Measurements from ENCODE around the gene NEMF.
"Not testable (repeated sequence)": the region's sequence is repeated elsewhere in the genome, so short reads cannot be mapped to it uniquely, and the experiment has no call there.

Gene NEMF

DNA sequence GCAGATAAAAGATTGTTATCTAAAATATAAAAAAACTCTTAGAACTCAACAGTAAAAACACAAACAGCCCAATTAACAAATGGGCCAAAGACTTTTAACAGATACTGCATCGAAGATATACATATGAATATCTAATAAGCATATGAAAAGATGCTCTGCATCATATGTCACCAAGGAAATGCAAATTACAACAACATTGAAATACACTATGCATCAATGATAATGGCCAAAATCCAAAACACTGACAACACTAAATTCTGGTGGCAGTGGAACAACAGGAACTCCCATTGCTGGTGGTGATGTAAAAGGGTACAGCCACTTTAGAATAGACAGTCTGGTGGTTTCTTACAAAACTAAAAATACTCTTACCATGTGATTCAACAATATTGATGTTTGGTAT is 43.8 kb downstream of the NEMF start:
- no peak overlapping the region for H3K4me3 ChIP-seq (replicated peaks; ENCODE audit: low read depth, low read length)
- TF ChIP-seq, protein P1, sequence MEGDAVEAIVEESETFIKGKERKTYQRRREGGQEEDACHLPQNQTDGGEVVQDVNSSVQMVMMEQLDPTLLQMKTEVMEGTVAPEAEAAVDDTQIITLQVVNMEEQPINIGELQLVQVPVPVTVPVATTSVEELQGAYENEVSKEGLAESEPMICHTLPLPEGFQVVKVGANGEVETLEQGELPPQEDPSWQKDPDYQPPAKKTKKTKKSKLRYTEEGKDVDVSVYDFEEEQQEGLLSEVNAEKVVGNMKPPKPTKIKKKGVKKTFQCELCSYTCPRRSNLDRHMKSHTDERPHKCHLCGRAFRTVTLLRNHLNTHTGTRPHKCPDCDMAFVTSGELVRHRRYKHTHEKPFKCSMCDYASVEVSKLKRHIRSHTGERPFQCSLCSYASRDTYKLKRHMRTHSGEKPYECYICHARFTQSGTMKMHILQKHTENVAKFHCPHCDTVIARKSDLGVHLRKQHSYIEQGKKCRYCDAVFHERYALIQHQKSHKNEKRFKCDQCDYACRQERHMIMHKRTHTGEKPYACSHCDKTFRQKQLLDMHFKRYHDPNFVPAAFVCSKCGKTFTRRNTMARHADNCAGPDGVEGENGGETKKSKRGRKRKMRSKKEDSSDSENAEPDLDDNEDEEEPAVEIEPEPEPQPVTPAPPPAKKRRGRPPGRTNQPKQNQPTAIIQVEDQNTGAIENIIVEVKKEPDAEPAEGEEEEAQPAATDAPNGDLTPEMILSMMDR (IDR thresholded peaks at IDR 0.05; ENCODE audit: low read depth, low read length, missing control alignments), result no peak

DNA sequence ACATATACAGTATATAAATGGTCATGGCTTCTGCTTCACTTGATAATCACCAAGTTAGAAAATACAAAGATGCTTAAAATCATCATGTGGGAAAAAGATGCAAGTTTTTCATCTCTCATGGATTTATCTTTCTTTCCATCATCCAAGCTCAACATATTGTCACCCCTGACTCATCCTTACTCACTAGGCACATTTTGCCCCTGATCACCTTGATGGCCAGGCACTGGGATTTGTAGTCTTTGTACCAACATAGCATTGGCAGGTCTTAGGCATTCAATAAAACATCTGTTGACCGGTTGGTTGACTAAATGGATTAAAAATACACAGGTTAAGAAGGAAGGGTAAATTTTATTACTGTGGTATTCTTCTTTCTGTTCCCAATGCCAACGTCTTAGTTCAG is 56.6 kb downstream of the NEMF start:
- TF ChIP-seq, protein P1 (IDR thresholded peaks at IDR 0.05; ENCODE audit: low read depth, low read length, missing control alignments), result no peak
- H3K4me3 ChIP-seq (replicated peaks; ENCODE audit: low read depth, low read length), result no peak overlapping the region
- no peak for DNase-seq (ENCODE audit: extremely low read depth, low read depth)

More for the DNA sequence above, 43.8 kb downstream of the NEMF start:
- DNase-seq (ENCODE audit: extremely low read depth, low read depth), result no peak

DNA sequence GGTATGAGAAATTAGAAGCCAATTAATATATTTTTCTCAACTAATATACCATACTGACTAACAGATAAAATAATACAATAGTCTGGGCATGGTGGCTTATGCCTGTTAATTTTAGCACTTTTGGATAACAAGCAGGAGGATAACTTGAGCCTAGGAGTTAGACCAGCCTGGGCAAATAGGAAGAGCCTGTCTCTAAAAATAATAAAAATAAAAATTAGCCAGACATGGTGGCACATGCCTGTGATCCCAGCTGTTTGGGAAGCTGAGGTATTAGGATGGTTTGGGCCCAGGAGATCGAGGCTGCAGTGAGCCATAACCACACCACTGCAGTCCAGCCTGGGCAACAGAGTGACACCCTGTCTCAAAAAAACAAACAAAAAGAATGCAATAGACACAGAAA is 60.0 kb downstream of the NEMF start:
- no peak overlapping the region for H3K4me3 ChIP-seq (replicated peaks; ENCODE audit: low read depth, low read length)
- DNase-seq (ENCODE audit: extremely low read depth, low read depth), result no peak
- TF ChIP-seq, protein P1 (IDR thresholded peaks at IDR 0.05; ENCODE audit: low read depth, low read length, missing control alignments), result no peak

DNA sequence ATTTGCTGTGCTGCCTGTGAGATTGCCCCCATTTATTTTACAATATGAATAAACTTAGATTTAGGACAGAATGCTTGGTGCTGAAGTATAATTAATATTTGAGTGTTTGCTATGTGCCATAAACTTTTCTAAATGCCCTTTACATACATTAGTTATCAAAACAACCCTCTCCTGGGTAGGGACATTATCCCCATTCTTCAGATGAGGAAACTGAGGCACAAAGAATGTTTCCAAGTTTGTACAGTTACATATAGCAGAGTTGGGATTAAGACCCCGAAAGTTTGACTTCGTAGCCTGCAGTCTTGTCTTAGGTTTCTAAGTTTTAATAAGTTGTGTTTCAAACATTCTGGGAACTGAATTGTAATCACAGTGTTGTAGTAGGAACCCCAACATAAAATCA is 66.3 kb downstream of the NEMF start:
- TF ChIP-seq, protein P1 (IDR thresholded peaks at IDR 0.05; ENCODE audit: low read depth, low read length, missing control alignments), result no peak
- DNase-seq (ENCODE audit: extremely low read depth, low read depth), result no peak
- H3K4me3 ChIP-seq (replicated peaks; ENCODE audit: low read depth, low read length), result no peak overlapping the region

DNA sequence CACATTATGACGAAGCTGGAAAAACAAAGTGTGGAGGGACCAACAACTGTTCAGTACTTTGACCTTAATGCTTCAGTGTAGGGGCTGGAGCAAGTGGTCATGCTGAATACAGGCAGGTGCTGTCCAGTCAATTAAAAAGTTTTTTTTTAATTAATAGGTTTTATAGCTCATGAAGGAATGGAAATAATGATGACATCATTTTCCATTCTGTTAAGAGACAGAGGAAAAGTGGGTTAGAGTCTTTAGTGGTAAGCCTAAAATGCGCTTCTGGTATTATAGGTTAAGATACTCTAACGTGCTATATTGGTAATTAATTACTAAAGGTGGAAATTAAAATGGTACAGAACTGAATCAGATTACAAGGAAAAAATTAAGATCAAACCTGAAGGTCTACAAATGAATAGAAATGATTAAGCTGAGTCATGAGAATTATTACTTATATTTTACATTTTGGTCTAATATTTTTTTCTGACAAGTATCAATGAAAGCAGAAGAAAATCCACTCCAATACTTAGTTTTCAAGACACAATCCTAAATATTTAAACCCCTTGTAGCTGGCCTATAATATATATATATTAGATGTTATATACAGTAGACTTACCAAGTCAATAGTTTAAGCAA is 69.1 kb downstream of the NEMF start:
- TF ChIP-seq, protein P1 (IDR thresholded peaks at IDR 0.05; ENCODE audit: low read depth, low read length, missing control alignments), result no peak
- no peak for DNase-seq (ENCODE audit: extremely low read depth, low read depth)
- H3K4me3 ChIP-seq (replicated peaks; ENCODE audit: low read depth, low read length), result no peak overlapping the region

DNA sequence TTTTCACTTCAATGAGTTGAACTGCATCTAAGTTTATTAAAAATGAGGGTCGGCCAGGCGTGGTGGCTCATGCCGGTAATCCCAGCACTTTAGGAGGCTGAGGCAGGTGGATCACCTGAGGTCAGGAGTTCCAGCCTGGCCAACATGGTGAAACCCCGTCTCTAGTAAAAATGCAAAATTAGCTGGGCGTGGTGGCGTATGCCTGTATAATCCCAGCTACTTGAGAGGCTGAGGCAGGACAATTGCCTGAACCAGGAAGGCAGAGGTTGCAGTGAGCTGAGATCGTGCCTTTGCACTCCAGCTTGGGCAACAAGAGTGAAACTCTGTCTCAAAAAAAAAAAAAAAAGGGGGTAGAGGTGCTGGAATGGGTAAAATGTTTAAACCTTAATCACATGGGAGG is 71.5 kb downstream of the NEMF start:
- not testable (repeated sequence) for DNase-seq (ENCODE audit: extremely low read depth, low read depth); H3K4me3 ChIP-seq (replicated peaks; ENCODE audit: low read depth, low read length)

DNA sequence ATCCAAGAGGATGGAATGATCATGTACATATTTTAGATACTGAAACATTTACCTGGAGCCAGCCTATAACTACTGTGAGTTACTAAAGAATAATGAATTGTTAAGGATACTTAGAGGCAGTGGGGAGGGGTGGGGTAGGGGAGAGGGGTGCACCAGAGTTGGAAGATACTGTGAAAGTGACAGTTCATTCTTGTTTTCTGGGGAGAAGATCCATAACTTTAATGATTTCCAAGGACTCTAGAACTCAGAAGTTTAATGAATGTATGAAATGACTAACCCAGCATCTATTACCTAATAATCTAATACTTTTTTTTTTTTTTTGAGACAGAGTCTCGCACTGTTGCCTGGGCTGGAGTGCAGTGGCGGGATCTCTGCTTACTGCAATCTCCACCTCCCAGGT is 74.2 kb downstream of the NEMF start:
- H3K4me3 ChIP-seq (replicated peaks; ENCODE audit: low read depth, low read length), result no peak overlapping the region
- TF ChIP-seq, protein P1 (IDR thresholded peaks at IDR 0.05; ENCODE audit: low read depth, low read length, missing control alignments), result no peak
- no peak for DNase-seq (ENCODE audit: extremely low read depth, low read depth)
